Adipose tissue (tissue), 3 donors: Measurements from ENCODE around the gene TGM6. TPM values are rescaled to one million over a fixed set of nuclear protein-coding genes. Genes with fewer than 3 reads are reported as not detected.
"Not testable (repeated sequence)": the region's sequence is repeated elsewhere in the genome, so short reads cannot be mapped to it uniquely, and the experiment has no call there.

Source experiments
- H3K27ac ChIP-seq: one replicate; pipeline ENCODE4 v1.5.1; 2013; ENCODE audit warnings: low read depth, low read length
- WGBS, 3 donors: extraction: QIAGEN DNeasy Blood & Tissue Kit; methylation state at CpG; one replicate each; pipeline ENCODE4 v1.1.7; 2013; 5-methylcytosine and 5-hydroxymethylcytosine counted together
- polyA plus RNA-seq, 3 donors: library from polyadenylated mRNA; stranded (reverse); fragments of 200-250 nt; gene quantifications; one replicate each; pipeline ENCODE4 v1.2.3, GENCODE V29; 2013
- donor health status: healthy with polysubstance abuse.
- donor health status: Bipolar disorder and iron deficiency.
- donor health status: healthy.

Gene TGM6
- polyA plus RNA-seq, 3 donors = not detected

DNA sequence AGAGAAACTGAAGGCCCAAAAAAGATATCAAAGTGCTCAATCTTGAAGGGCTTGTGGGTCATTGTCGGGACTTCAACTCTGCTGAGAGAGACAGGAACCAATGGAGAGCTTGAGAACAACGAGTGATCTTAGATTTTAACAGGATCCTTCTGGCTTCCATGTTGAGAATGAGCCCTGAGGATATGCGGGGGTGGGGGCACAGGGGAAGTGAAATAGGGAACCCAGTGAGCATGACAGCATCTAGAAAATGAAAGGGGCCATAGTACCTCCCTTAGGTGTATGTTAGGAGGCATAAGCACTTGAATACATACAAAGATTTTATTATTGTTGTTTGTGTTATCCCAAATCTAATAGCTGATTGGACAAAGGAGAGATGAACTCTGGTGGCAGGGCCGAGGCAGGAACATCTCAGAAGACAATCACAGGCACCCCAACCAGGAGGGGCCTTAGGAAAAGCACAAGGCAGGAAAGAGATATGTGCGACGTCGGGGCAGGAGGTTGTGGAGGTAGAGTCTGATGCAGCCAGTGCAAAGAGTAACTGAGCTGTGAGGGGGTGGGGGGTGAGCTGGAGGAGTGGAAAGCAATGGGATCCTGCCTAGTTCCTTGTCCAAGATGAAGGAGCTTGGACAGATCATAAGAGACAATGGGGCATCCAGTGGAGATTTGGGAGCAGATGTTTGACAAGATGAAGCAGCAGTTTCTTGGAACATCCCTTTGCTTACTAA is 10.4 kb downstream of the TGM6 start:
- 56 to 73% (median 61%) methylated on average over 7 of the region's 7 CpGs for WGBS, 3 donors
- H3K27ac ChIP-seq = no peak overlapping the region

DNA sequence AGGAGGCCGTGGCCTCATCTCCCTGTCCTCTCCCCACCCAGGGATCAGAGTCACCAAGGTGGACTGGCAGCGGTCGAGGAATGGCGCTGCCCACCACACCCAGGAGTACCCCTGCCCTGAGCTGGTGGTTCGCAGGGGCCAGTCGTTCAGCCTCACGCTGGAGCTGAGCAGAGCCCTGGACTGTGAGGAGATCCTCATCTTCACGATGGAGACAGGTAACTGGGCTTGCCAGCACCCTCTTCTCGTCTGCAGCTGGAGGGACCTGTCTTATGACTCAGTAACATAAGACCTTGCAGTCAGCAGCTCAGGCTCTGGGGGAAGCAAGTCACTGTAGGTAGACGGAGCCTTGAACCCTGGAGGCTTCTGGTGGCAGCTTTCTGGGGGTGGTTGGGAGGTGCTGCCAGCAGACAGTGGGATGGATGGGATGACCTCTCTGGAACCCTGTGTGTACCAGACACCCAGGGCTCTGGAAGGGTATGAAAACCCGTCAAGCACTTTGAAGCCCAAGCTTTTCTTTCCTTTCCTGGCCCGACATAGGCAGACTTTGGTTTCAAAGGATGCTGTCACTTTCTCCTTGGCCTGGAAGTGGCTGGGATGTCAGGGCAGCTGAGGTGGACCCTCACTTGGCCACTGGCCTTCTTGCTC is 13.8 kb downstream of the TGM6 start:
- WGBS, 3 donors = 84 to 89% (median 88%) methylated on average over 12 of the region's 12 CpGs
- H3K27ac ChIP-seq = no peak overlapping the region

DNA sequence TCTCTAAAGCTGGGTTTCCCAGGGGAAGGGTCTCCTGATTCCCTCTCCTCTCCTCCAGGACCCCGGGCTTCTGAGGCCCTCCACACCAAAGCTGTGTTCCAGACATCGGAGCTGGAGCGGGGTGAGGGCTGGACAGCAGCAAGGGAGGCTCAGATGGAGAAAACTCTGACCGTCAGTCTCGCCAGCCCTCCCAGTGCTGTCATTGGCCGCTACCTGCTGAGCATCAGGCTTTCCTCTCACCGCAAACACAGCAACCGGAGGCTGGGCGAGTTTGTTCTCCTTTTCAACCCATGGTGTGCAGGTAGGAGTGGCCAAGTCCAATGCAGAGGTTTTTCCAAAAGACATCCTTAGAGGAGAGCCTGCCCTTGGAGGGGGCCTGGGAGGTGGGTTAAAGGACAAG is 14.4 kb downstream of the TGM6 start:
- 68 to 73% (median 71%) methylated on average over 9 of the region's 9 CpGs for WGBS, 3 donors
- H3K27ac ChIP-seq = no peak overlapping the region

DNA sequence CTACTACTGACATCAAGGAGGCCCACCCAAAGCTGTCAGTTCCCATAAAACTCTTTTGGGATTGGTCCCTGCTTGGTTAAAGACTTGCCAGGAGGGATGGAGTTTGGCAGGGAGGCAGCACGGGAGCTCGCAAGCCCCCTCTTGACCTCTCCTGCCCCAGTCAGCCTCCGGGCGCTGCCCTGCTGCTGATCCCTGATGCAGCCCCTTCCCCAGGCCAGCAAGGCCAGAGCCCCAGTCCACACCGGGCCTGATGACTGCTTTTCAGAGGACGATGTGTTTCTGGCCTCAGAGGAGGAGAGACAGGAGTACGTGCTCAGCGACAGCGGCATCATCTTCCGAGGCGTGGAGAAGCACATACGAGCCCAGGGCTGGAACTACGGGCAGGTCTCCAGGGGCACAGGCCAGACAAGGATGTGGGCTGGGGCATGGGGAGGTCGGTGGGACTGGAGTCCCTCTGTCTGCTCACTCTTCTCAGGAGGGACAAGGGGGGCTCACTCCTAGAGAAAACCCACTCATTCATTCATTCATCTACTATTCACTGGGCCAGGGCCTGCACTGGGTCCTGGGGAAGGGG is 15.6 kb downstream of the TGM6 start:
- 80 to 86% (median 83%) methylated on average over 14 of the region's 14 CpGs for WGBS, 3 donors
- no peak overlapping the region for H3K27ac ChIP-seq

DNA sequence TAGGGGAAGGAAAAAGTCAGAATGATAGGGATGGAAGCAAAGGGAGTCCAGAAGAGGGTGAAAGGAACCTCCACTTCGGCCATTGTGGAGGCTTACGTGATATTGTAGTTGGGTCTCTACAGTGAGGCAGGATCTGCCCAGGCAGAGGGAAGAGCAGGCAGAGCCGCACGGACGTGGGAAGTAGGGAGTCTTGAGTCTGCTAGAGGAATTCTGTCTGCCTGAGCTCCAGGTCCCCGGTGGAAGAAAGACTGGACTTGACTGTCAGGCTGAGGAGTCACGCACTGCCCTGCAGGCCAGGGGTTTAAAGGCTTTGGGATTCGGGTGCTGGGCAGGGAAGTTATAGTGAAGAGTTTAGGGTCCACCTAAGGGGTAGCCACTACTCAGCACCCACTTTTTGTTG is 16.4 kb downstream of the TGM6 start:
- H3K27ac ChIP-seq = no peak overlapping the region
- 89 to 93% (median 91%) methylated on average over 8 of the region's 8 CpGs for WGBS, 3 donors

DNA sequence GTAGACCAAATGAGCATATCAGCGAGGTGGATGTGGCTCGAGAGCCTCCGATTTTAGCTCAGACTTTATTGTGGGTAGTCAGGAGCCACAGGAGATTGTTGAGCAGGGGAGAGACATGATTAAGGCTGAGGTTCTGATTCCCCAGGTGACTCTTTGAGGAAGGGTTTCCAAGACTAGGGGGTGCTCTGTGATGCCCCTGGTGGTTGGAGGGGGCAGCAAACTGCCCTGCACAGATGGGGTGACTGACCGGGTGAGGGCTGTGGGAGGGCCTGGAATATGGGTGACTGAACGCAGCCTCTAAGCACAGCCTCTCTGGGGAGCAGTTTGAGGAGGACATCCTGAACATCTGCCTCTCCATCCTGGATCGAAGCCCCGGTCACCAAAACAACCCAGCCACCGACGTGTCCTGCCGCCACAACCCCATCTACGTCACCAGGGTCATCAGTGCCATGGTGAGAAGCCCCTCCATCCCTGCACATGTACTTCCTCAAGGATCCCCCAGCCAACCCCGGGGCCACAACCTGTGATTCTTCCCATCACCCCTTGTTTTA is 17.0 kb downstream of the TGM6 start:
- WGBS, 3 donors = 88 to 93% (median 88%) methylated on average over 12 of the region's 12 CpGs
- H3K27ac ChIP-seq = no peak overlapping the region

DNA sequence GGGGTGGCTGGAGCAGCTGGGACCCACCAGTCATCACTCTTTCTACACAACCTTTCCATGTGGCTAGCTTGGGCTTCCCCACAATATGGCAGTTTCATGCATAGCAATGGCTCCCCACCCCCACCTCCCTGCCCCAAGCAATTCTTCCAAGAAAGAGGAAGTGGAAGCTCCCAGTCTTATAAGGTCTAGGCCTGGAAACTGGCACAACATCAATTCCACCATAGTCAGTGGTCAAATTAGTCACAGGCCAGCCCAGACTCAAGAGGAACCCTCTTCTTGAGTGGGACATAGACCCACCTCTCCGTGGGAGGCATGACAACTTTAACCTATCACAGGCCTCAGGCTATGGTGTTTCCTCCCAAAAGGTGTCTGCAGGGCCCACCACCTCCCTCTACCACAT is 17.7 kb downstream of the TGM6 start:
- 65 to 94% (median 80%) methylated on average over 1 of the region's 1 CpG for WGBS, 3 donors
- no peak overlapping the region for H3K27ac ChIP-seq

DNA sequence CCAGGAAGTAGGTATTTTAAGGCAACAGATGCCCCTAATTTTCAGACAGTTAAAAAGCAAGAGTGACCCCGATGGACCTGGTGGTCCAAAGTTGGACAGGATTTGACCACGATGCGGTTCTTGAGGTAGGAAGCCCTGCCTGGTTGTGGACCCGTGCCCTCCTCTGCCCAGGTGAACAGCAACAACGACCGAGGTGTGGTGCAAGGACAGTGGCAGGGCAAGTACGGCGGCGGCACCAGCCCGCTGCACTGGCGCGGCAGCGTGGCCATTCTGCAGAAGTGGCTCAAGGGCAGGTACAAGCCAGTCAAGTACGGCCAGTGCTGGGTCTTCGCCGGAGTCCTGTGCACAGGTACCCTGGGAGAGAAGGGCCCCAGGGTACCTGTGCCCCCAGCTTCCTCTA is 18.7 kb downstream of the TGM6 start:
- H3K27ac ChIP-seq = no peak overlapping the region
- WGBS, 3 donors = 94 to 95% (median 95%) methylated on average over 16 of the region's 16 CpGs

DNA sequence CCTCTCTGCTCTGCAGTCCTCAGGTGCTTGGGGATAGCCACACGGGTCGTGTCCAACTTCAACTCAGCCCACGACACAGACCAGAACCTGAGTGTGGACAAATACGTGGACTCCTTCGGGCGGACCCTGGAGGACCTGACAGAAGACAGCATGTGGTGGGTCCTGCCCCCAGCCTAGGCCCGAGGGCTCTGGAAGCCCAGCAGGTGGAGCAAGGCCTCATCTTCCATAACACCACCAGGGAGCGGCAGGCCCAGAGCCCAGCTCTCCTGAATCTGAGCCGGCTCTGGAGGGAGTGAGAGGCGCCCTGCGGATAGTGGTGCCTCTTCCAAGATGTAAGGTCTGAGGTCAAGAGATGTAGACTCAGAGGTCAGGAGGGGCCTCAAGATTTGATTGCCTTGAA is 19.6 kb downstream of the TGM6 start:
- 87 to 92% (median 90%) methylated on average over 11 of the region's 11 CpGs for WGBS, 3 donors
- no peak overlapping the region for H3K27ac ChIP-seq

DNA sequence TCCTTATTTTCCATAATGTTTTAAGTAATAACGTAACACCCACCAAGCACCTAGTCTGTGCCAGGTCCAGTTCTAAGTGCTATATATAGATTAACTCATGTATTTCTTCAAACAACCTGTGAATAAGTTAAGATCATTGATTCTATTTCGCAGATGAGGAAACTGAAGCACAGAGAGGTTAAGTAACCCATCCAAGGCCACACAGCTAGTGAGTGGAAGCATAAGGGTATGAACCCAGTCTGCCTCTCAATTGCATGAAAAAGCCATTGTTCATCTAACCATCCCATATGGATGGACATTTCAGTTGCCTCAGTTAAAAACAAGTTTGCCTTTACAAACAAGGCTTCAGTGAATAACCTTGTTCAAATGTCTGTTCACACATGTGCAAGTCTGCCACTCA is 20.8 kb downstream of the TGM6 start:
- no peak overlapping the region for H3K27ac ChIP-seq
- 78 to 86% (median 85%) methylated on average over 2 of the region's 2 CpGs for WGBS, 3 donors

DNA sequence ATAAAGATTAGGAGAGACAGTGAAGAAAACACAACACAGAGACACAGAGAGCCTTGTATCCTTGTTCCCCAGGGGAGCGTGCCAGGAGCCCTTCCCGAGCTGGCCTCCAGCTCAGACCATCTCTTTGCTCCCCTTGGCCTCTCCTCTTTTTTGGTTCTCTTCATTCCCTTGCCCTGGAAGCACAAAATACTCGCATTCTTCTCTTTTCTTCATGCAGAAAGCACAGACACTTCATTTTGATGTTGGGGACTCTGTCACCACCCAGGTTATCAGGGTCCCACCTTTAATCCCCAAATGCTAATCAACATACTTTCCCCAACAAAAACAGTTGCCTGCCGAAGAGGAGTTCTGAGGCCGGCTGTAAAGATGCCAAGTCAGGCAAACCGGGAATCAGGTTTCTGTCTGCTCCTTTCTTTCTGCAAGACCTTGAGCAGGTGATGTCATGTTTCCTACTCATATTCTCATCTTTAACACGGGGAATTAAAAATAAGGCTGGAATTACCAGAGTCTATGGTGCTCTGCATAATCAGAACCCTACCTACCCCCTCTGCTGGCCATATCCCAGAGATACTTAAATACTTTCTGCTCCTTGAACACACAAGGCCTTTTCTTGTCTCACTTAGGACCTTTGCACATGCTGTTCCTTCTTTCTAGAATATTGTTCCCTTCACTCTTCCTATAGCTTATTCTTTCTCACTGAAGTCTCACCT is 21.7 kb downstream of the TGM6 start:
- no peak overlapping the region for H3K27ac ChIP-seq
- 46 to 57% (median 54%) methylated on average over 7 of the region's 7 CpGs for whole genome bisulfite sequencing, 3 donors

DNA sequence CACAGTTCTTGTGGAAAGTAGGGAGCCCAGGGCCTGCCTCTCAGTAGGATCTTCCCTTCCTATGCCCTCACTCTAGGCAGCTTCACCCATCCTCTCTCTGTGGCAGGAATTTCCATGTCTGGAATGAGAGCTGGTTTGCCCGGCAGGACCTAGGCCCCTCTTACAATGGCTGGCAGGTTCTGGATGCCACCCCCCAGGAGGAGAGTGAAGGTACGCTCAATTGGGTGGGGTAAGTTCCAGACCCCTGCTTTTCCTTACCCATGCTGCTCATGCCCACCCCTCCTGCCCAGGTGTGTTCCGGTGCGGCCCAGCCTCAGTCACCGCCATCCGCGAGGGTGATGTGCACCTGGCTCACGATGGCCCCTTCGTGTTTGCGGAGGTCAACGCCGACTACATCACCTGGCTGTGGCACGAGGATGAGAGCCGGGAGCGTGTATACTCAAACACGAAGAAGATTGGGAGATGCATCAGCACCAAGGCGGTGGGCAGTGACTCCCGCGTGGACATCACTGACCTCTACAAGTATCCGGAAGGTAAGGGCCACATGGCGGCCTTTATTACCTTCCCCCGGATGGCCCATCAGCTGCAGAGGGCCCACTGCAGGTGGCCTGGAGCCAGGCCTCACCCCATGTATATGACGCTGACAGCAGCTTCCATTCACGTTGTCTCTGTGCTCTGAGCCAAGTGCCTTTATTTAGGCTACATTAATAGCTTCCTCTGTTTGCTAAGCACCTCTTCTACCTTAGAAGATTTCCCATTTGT is 22.8 kb downstream of the TGM6 start:
- 88 to 93% (median 93%) methylated on average over 24 of the region's 24 CpGs for WGBS, 3 donors
- H3K27ac ChIP-seq = no peak overlapping the region

DNA sequence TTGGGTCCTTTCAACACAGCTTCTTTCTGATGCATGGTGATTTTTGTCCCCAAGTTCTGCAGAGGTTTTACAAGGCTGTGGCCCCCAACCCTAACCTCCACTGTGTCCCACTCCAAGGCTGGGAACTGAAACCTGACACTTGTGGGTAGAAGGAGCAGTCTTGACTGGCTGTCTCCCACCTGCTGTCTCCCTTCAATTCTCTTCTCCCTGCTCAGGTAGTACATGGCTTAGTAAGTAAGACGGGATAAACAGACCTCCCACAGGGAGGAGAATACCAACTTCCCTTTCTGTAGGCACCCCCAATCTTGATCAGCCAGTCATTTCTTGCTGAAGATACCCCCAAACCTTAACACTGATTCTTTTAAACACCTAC is 25.0 kb downstream of the TGM6 start:
- 43 to 75% (median 57%) methylated on average over 1 of the region's 1 CpG for WGBS, 3 donors
- H3K27ac ChIP-seq = no peak overlapping the region

DNA sequence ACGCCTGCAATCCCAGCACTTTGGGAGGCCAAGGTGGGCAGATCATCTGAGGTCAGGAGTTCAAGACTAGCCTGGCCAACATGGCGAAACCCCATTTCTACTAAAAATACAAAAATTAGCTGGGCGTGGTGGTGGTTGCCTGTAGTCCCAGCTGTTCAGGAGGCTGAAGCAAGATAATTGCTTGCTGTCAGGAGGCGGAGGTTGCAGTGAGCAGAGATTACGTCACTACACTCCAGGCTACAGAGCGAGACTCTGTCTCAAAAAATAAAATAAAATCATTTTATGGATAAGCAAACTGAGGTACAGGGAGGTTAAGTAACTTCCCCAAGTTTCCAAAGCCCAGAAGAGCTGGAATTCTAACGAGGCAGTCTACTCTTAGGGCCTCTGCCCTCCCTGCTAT is 26.7 kb downstream of the TGM6 start:
- H3K27ac ChIP-seq = not testable (repeated sequence)
- WGBS, 3 donors = 83 to 85% (median 83%) methylated on average over 7 of the region's 7 CpGs

DNA sequence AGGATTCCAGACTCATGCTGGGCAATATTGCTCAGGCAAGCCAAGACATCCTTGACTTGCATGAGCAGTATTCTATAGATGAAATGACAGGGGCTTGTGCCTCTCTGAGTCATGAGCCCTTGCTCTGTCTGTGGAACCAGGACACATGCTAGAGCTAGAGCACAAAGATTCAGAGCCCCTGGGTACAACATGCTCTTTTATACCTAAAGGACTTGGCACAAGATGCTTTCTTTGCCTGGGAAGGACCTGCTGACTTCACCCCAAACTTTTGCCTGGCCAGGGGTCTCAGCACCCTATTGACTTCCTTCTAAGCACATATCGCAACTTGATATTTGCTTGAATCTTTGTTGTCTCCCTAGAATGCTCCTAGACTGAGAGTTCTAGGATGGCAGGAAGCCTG is 27.4 kb downstream of the TGM6 start:
- no peak overlapping the region for H3K27ac ChIP-seq
- 96 to 100% (median 100%) methylated on average over 1 of the region's 1 CpG for WGBS, 3 donors

DNA sequence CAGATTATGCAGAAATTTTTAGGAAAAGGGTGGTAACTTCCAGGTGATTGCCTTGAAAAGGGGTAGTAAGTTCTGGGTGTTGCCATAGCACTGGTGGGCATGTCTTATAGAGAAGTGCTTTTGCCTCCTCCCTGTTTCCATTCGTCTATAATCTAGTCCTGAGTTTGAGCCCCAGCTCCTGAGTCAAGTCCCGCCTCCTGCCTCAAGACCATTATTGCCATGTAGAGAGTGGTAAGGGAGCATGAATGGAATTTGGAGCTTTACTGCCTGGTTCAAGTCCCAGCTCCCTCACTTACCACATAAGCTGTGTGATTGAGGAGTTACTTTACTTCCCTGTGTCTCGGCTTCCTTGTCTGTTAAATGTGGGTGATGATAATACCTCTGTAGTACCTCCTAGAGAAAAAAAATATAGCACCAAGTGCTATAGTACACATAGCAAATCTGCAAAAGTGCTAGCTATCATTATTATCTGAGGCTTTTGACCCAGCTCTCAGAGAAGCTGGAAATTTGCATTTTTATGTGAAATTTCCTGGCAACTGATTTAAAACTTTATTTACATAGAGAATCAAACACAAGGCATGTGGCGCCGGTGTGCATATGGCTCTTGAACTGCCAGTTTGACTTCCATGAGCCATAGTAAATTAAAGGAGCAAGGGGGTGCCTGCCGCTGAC is 36.0 kb downstream of the TGM6 start:
- H3K27ac ChIP-seq = no peak overlapping the region
- WGBS, 3 donors = 60 to 79% (median 70%) methylated on average over 6 of the region's 6 CpGs

DNA sequence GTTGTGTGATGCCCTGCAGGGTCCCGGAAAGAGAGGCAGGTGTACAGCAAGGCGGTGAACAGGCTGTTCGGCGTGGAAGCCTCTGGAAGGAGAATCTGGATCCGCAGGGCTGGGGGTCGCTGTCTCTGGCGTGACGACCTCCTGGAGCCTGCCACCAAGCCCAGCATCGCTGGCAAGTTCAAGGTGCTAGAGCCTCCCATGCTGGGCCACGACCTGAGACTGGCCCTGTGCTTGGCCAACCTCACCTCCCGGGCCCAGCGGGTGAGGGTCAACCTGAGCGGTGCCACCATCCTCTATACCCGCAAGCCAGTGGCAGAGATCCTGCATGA is 36.5 kb downstream of the TGM6 start:
- 82 to 90% (median 87%) methylated on average over 14 of the region's 14 CpGs for WGBS, 3 donors
- H3K27ac ChIP-seq = no peak overlapping the region

DNA sequence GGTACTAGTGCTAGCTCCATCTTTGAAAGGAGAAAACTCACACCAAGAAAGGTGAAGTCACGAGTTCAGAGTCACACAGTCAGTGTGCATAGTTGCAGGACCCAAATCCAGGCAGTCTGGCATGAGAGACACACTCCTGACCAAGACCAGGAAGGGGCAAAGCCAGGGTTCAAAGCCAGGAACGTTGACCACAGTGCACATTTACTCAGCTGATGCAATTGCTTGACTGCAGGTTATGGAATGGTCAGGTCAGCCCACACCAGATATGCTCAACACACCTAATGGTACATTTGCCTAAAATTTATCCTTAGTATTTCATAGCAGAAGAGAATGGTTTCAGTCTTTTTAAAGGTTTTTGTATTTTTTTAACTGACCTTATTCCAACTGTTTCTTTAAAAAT is 37.7 kb downstream of the TGM6 start:
- 40 to 48% (median 41%) methylated on average over 2 of the region's 2 CpGs for WGBS, 3 donors
- H3K27ac ChIP-seq = no peak overlapping the region
